IMR-90 (cell line): Measurements from ENCODE around the gene FXYD1.

Experiments
- POLR2A ChIP-seq: IDR thresholded peaks from 2 replicates; pipeline ENCODE4 v1.6.1; 2012; ENCODE audit warnings: mild to moderate bottlenecking, low read depth, low read length
- TF ChIP-seq, protein P1 (sequence below): conservative IDR thresholded peaks from 2 replicates; pipeline ENCODE4 v1.5.1; 2012; ENCODE audit warnings: mild to moderate bottlenecking, low read depth, low read length, improper control_type of control experiment

DNA sequence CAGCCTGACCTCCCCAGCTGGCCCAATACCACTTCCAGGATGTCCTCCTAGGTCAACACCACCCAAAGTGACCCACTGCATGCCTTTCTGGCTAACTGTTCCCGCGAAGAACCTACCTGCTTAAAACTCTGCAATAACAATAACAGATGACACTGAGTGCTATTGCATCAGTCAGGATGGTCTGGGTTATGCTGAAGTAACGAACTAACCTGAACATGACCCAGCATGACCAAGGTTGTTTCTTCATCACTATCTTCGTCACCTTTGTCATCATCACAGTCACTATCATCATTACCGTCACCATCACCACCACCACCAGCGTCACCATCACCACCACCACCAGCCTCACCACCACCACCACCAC, 33.6 kb upstream of the FXYD1 start:
- TF ChIP-seq, protein P1, sequence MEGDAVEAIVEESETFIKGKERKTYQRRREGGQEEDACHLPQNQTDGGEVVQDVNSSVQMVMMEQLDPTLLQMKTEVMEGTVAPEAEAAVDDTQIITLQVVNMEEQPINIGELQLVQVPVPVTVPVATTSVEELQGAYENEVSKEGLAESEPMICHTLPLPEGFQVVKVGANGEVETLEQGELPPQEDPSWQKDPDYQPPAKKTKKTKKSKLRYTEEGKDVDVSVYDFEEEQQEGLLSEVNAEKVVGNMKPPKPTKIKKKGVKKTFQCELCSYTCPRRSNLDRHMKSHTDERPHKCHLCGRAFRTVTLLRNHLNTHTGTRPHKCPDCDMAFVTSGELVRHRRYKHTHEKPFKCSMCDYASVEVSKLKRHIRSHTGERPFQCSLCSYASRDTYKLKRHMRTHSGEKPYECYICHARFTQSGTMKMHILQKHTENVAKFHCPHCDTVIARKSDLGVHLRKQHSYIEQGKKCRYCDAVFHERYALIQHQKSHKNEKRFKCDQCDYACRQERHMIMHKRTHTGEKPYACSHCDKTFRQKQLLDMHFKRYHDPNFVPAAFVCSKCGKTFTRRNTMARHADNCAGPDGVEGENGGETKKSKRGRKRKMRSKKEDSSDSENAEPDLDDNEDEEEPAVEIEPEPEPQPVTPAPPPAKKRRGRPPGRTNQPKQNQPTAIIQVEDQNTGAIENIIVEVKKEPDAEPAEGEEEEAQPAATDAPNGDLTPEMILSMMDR, result no peak
- TF ChIP-seq POLR2A, result no peak
